Neural cell (in vitro differentiated cells): ENCODE data around the gene OR2A1.
"Not testable (repeated sequence)": the region's sequence is repeated elsewhere in the genome, so short reads cannot be mapped to it uniquely, and the experiment has no call there.

Source experiments
- EP300 ChIP-seq: fragments of 450-650 bp; conservative IDR thresholded peaks from 2 replicates; pipeline ENCODE4 v1.6.1; 2014; ENCODE audit warnings: antibody characterized with exemption, mild to moderate bottlenecking, moderate library complexity; ENCODE audit not compliant: poor library complexity, severe bottlenecking
- MXI1 ChIP-seq: fragments of 450-650 bp; conservative IDR thresholded peaks from 2 replicates; pipeline ENCODE4 v1.6.1; 2014; ENCODE audit warnings: antibody characterized with exemption, mild to moderate bottlenecking; ENCODE audit not compliant: poor library complexity, severe bottlenecking
- POLR2AphosphoS5 ChIP-seq: IDR thresholded peaks from 2 replicates; pipeline ENCODE4 v1.6.1; 2012
- RAD21 ChIP-seq: fragments of 450-650 bp; conservative IDR thresholded peaks from 2 replicates; pipeline ENCODE4 v1.6.1; 2014; ENCODE audit warnings: antibody characterized with exemption, mild to moderate bottlenecking, moderate library complexity
- SMC3 ChIP-seq: fragments of 450-650 bp; conservative IDR thresholded peaks from 2 replicates; pipeline ENCODE4 v1.6.1; 2014; ENCODE audit warnings: antibody characterized with exemption, mild to moderate bottlenecking, moderate library complexity; ENCODE audit not compliant: poor library complexity
- TAF1 ChIP-seq: IDR thresholded peaks from 2 replicates; pipeline ENCODE4 v1.6.1; 2012; ENCODE audit warnings: low read depth
- TF ChIP-seq, protein P1 (sequence below): fragments of 450-650 bp; IDR thresholded peaks from 2 replicates; pipeline ENCODE4 v1.5.1; 2014; ENCODE audit warnings: antibody characterized with exemption, mild to moderate bottlenecking, moderate library complexity; ENCODE audit not compliant: poor library complexity, severe bottlenecking
- TF ChIP-seq, protein P2 (sequence below): IDR thresholded peaks from 2 replicates; pipeline ENCODE4 v1.6.1; 2012; ENCODE audit warnings: borderline replicate concordance

DNA sequence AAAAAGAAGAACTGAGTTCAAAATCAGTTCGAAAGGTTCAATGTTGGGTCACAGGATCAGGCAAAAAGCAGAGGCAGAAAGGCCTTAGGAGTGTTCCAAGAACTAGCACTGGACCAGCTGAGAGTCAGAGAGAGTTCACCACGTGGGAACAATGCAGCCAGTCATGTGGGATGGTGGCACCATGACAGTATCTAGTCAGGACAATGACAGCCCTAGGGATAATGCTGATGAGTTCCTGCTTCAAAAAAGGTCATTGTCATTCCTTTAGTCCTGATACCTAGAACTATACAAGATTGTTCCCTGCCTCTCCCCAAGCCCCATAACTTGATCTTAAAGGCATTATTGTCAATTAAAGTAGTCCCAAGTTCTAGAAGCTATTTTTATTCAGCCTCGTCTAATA lies 39.4 kb downstream of the OR2A1 start:
- TF ChIP-seq TAF1, SMC3, POLR2AphosphoS5, EP300, MXI1, RAD21: not testable (repeated sequence)
- TF ChIP-seq, protein P1, sequence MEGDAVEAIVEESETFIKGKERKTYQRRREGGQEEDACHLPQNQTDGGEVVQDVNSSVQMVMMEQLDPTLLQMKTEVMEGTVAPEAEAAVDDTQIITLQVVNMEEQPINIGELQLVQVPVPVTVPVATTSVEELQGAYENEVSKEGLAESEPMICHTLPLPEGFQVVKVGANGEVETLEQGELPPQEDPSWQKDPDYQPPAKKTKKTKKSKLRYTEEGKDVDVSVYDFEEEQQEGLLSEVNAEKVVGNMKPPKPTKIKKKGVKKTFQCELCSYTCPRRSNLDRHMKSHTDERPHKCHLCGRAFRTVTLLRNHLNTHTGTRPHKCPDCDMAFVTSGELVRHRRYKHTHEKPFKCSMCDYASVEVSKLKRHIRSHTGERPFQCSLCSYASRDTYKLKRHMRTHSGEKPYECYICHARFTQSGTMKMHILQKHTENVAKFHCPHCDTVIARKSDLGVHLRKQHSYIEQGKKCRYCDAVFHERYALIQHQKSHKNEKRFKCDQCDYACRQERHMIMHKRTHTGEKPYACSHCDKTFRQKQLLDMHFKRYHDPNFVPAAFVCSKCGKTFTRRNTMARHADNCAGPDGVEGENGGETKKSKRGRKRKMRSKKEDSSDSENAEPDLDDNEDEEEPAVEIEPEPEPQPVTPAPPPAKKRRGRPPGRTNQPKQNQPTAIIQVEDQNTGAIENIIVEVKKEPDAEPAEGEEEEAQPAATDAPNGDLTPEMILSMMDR = not testable (repeated sequence)
- TF ChIP-seq, protein P2, sequence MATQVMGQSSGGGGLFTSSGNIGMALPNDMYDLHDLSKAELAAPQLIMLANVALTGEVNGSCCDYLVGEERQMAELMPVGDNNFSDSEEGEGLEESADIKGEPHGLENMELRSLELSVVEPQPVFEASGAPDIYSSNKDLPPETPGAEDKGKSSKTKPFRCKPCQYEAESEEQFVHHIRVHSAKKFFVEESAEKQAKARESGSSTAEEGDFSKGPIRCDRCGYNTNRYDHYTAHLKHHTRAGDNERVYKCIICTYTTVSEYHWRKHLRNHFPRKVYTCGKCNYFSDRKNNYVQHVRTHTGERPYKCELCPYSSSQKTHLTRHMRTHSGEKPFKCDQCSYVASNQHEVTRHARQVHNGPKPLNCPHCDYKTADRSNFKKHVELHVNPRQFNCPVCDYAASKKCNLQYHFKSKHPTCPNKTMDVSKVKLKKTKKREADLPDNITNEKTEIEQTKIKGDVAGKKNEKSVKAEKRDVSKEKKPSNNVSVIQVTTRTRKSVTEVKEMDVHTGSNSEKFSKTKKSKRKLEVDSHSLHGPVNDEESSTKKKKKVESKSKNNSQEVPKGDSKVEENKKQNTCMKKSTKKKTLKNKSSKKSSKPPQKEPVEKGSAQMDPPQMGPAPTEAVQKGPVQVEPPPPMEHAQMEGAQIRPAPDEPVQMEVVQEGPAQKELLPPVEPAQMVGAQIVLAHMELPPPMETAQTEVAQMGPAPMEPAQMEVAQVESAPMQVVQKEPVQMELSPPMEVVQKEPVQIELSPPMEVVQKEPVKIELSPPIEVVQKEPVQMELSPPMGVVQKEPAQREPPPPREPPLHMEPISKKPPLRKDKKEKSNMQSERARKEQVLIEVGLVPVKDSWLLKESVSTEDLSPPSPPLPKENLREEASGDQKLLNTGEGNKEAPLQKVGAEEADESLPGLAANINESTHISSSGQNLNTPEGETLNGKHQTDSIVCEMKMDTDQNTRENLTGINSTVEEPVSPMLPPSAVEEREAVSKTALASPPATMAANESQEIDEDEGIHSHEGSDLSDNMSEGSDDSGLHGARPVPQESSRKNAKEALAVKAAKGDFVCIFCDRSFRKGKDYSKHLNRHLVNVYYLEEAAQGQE = not testable (repeated sequence)
